Hepatocyte (in vitro differentiated cells): Measurements from ENCODE around the gene NBAS. TPM values are rescaled to one million over a fixed set of nuclear protein-coding genes. Genes with fewer than 3 reads are reported as not detected.

Experiments used
- DNase-seq: peaks from one replicate; pipeline ENCODE4 v3.0.0-alpha.2; 2016; ENCODE audit warnings: low spot score
- H2AFZ ChIP-seq: fragments of 200-600 bp; sonication (generic); 2 replicates; pipeline ENCODE4 v1.6.0; 2016; ENCODE audit warnings: antibody characterized with exemption, mild to moderate bottlenecking
- H3K27ac ChIP-seq: fragments of 200-600 bp; sonication (generic); 2 replicates; pipeline ENCODE4 v1.5.1; 2016; ENCODE audit warnings: mild to moderate bottlenecking
- H3K27me3 ChIP-seq: fragments of 200-600 bp; sonication (generic); 2 replicates; pipeline ENCODE4 v1.6.1; 2016
- H3K36me3 ChIP-seq: fragments of 200-600 bp; sonication (generic); replicated peaks from 2 replicates; pipeline ENCODE4 v1.5.1; 2016; ENCODE audit warnings: low read depth; ENCODE audit not compliant: insufficient read depth
- H3K4me1 ChIP-seq: fragments of 200-600 bp; sonication (generic); 2 replicates; pipeline ENCODE4 v1.5.1; 2016; ENCODE audit warnings: mild to moderate bottlenecking, moderate library complexity; ENCODE audit not compliant: insufficient read depth
- H3K4me2 ChIP-seq: fragments of 200-600 bp; sonication (generic); 2 replicates; pipeline ENCODE4 v1.6.0; 2016
- H3K4me3 ChIP-seq: fragments of 200-600 bp; sonication (generic); 2 replicates; pipeline ENCODE4 v1.5.1; 2016; ENCODE audit warnings: mild to moderate bottlenecking
- H3K79me2 ChIP-seq: fragments of 200-600 bp; sonication (generic); 2 replicates; pipeline ENCODE4 v1.6.0; 2017; ENCODE audit warnings: mild to moderate bottlenecking
- H3K9me2 ChIP-seq: fragments of 200-600 bp; sonication (generic); replicated peaks from 2 replicates; pipeline ENCODE4 v1.6.0; 2017; ENCODE audit warnings: mild to moderate bottlenecking; ENCODE audit not compliant: insufficient read depth
- H3K9me3 ChIP-seq: fragments of 200-600 bp; sonication (generic); 2 replicates; pipeline ENCODE4 v1.5.1; 2016; ENCODE audit warnings: low read depth, mild to moderate bottlenecking
- H4K20me1 ChIP-seq: fragments of 200-600 bp; sonication (generic); 2 replicates; pipeline ENCODE4 v1.6.0; 2016; ENCODE audit warnings: mild to moderate bottlenecking; ENCODE audit not compliant: insufficient read depth, poor library complexity, severe bottlenecking
- EZH2 ChIP-seq: fragments of 200-600 bp; sonication (generic); IDR thresholded peaks from 2 replicates; pipeline ENCODE4 v1.6.1; 2016; ENCODE audit warnings: antibody characterized with exemption, mild to moderate bottlenecking, borderline replicate concordance
- EZH2phosphoT487 ChIP-seq: fragments of 200-600 bp; sonication (generic); IDR thresholded peaks from one replicate; pipeline ENCODE4 v1.6.1; 2018; ENCODE audit warnings: antibody characterized with exemption, mild to moderate bottlenecking, low read depth, moderate library complexity; ENCODE audit not compliant: unreplicated experiment, severe bottlenecking
- WGBS: methylation state at CpG from one replicate; pipeline ENCODE4 v1.1.6; 2016; ENCODE audit warnings: low lambda C conversion rate; ENCODE audit errors: missing lambda C conversion rate; 5-methylcytosine and 5-hydroxymethylcytosine counted together
- polyA plus RNA-seq: library from polyadenylated mRNA; unstranded; fragments of >200 nt; fragmentation: Nextera tagmentation; extraction: Ambion mirVana; gene quantifications from 2 replicates; pipeline ENCODE4 v1.2.1, GENCODE V29; 2016
- total RNA-seq: library from RNA; depleted of rRNA; stranded (reverse); fragments of >200 nt; gene quantifications from 2 replicates; pipeline ENCODE4 v1.2.3, GENCODE V29; 2014
- TF ChIP-seq, protein P1 (sequence below): fragments of 200-600 bp; sonication (generic); IDR thresholded peaks from 2 replicates; pipeline ENCODE4 v1.5.1; 2016; ENCODE audit warnings: antibody characterized with exemption, mild to moderate bottlenecking; ENCODE audit not compliant: poor library complexity

NBAS gene
- total and polyA plus RNA-seq, 2 experiments from 2014 or later, result 20.8 to 47.2 TPM

DNA sequence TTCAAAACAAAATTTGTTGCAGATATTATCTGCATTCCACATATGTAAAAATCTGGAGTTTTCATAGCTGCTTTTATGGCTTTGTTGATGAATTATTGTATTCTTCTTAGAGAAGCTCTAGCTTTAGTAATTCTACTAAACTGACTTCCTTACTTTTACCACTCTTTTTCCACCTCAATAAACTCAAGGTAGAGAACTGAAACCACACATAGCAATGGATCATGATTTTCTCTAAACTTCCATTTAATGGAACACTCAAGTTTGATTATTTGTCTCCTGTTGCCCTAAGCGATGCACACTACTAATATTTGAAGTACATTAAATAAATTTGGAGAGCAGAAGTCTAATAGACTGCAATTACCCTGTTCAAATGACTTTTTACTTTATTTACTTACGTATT lies 192.0 kb downstream of the NBAS start:
- Histone ChIP-seq H2AFZ (no peak overlapping the region), H3K27ac (no peak overlapping the region), H3K36me3 (no peaks in the 10 kb centered on the region), H3K79me2 (no peaks in the 10 kb centered on the region), H3K4me3 (no peak overlapping the region), H3K9me2 (no peaks in the 10 kb centered on the region), H3K4me1 (no peaks in the 10 kb centered on the region), H3K4me2 (no peak overlapping the region), H4K20me1 (no peaks in the 10 kb centered on the region), H3K9me3 (no peaks in the 10 kb centered on the region), H3K27me3 (no peaks in the 10 kb centered on the region)
- WGBS, result 98% methylated on average over 2 of the region's 2 CpGs
- TF ChIP-seq EZH2phosphoT487 (no peak), EZH2 (no peak)
- TF ChIP-seq, protein P1, sequence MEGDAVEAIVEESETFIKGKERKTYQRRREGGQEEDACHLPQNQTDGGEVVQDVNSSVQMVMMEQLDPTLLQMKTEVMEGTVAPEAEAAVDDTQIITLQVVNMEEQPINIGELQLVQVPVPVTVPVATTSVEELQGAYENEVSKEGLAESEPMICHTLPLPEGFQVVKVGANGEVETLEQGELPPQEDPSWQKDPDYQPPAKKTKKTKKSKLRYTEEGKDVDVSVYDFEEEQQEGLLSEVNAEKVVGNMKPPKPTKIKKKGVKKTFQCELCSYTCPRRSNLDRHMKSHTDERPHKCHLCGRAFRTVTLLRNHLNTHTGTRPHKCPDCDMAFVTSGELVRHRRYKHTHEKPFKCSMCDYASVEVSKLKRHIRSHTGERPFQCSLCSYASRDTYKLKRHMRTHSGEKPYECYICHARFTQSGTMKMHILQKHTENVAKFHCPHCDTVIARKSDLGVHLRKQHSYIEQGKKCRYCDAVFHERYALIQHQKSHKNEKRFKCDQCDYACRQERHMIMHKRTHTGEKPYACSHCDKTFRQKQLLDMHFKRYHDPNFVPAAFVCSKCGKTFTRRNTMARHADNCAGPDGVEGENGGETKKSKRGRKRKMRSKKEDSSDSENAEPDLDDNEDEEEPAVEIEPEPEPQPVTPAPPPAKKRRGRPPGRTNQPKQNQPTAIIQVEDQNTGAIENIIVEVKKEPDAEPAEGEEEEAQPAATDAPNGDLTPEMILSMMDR, result no peak
- no peak for DNase-seq

DNA sequence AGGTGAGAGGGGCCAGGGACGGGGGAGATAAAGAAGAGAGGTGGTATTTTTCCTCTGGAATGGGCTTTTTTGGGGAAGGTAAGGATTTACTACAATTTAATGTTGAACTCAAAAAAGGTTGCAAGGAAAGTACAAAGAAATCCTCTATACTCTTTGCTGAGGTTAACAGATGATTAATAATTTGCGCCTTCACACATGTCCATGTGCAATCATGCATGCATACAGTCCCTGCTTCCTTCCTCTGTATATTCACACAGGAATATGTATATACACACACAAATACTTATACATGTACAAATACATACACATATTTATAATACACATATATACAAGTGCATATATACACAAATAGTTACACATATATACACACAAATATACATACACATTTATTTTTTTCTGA lies 193.4 kb downstream of the NBAS start:
- Histone ChIP-seq H3K9me2 (no peaks in the 10 kb centered on the region), H3K36me3 (no peaks in the 10 kb centered on the region), H3K9me3 (no peaks in the 10 kb centered on the region), H3K27me3 (no peaks in the 10 kb centered on the region), H3K4me1 (no peaks in the 10 kb centered on the region), H3K4me3 (no peak overlapping the region), H3K4me2 (no peak overlapping the region), H4K20me1 (no peaks in the 10 kb centered on the region), H2AFZ (no peak overlapping the region), H3K79me2 (no peaks in the 10 kb centered on the region), H3K27ac (no peak overlapping the region)
- TF ChIP-seq EZH2phosphoT487 (no peak), EZH2 (no peak)
- TF ChIP-seq, protein P1, result no peak
- DNase-seq, result no peak
- 95% methylated on average over 2 of the region's 2 CpGs for WGBS

DNA sequence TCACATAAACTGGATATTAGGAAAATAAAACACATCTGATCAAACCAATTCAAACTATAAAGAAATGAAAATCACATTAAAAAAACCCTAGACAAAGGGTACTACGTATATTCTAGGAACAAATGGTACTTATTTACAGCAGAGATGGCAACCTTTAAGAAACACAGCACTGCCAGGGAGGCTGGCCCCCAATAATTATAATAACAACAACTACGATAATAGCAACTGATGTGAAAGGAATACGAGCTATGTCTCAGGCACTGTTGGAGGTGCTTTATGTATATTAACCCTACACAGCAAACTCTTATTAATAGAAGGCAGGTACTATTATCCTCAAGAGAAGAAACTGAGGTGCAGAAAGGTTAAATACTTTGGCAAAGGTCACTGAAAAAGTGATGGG lies 193.9 kb downstream of the NBAS start:
- no peaks in the 10 kb centered on the region for H3K4me1 ChIP-seq
- H3K79me2 ChIP-seq, result no peaks in the 10 kb centered on the region
- H4K20me1 ChIP-seq, result no peaks in the 10 kb centered on the region
- no peaks in the 10 kb centered on the region for H3K27me3 ChIP-seq
- no peaks in the 10 kb centered on the region for H3K36me3 ChIP-seq
- no peak overlapping the region for H3K4me3 ChIP-seq
- no peak overlapping the region for H3K27ac ChIP-seq
- no peaks in the 10 kb centered on the region for H3K9me3 ChIP-seq
- no peak for DNase-seq
- no peaks in the 10 kb centered on the region for H3K9me2 ChIP-seq
- 89% methylated on average over 3 of the region's 3 CpGs for WGBS
- TF ChIP-seq EZH2phosphoT487 (no peak), EZH2 (no peak)
- TF ChIP-seq, protein P1, result no peak
- no peak overlapping the region for H3K4me2 ChIP-seq
- no peak overlapping the region for H2AFZ ChIP-seq

DNA sequence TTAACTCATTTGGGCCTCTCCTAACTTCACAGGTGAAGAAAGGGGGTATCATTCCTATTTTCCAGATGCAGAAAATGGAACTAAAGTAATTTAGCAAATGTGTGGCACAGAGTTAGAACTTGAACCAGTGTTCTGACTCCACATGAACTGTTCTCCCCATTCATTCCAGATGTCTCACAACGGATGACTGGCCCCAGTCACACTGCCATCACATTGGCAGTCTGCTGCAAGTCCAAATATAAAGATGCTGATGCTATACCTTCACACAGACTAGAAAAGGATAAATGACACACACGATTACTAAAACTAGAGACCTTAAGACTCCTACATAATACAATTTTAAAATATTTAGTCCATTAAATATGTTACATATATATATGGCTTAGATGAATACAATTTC lies 195.7 kb downstream of the NBAS start:
- no peaks in the 10 kb centered on the region for H3K27me3 ChIP-seq
- no peak overlapping the region for H3K4me2 ChIP-seq
- H2AFZ ChIP-seq, result no peak overlapping the region
- H3K9me2 ChIP-seq, result no peaks in the 10 kb centered on the region
- WGBS, result 70% methylated on average over 2 of the region's 2 CpGs
- TF ChIP-seq EZH2 (no peak), EZH2phosphoT487 (no peak)
- TF ChIP-seq, protein P1, result no peak
- H3K4me3 ChIP-seq, result no peak overlapping the region
- no peak for DNase-seq
- H3K79me2 ChIP-seq, result no peaks in the 10 kb centered on the region
- no peaks in the 10 kb centered on the region for H3K4me1 ChIP-seq
- H3K27ac ChIP-seq, result no peak overlapping the region
- H3K9me3 ChIP-seq, result no peaks in the 10 kb centered on the region
- no peaks in the 10 kb centered on the region for H3K36me3 ChIP-seq
- no peaks in the 10 kb centered on the region for H4K20me1 ChIP-seq
